Left lung (tissue), 10 donors: ENCODE measurements around the gene PPFIA4. TPM values are rescaled to one million over a fixed set of nuclear protein-coding genes. Genes with fewer than 3 reads are reported as not detected.

Source experiments
- ATAC-seq: fragments of 200-7000 bp; cut with Tn5 transposase; one replicate; pipeline ENCODE4 v1.9.1; 2020; ENCODE audit warnings: moderate library complexity
- DNase-seq, 4 donors: peaks; one replicate each; pipeline ENCODE4 v3.0.0-alpha.2; 2013 to 2020
- H3K27ac ChIP-seq, 2 donors: fragments of 200-600 bp; sonication (generic) in 1 of 2; one replicate each; pipeline versions ENCODE4 v1.5.0 to v1.8.0; 2020 to 2021
- H3K27me3 ChIP-seq, 2 donors: fragments of 200-600 bp; sonication (generic) in 1 of 2; one replicate each; pipeline versions ENCODE4 v1.5.0 to v1.8.0; 2020 to 2021
- H3K36me3 ChIP-seq, 2 donors: fragments of 200-600 bp; sonication (generic) in 1 of 2; one replicate each; pipeline versions ENCODE4 v1.5.0 to v1.8.0; 2020 to 2021
- H3K4me1 ChIP-seq, 2 donors: fragments of 200-600 bp; one replicate each; pipeline ENCODE4 v1.8.0; 2021
- H3K4me3 ChIP-seq, 2 donors: fragments of 200-600 bp; sonication (generic) in 1 of 2; one replicate each; pipeline versions ENCODE4 v1.5.0 to v1.8.0; 2020 to 2021; ENCODE audit warnings: mild to moderate bottlenecking in 1 of 2
- H3K9me3 ChIP-seq, 2 donors: fragments of 200-600 bp; sonication (generic) in 1 of 2; one replicate each; pipeline versions ENCODE4 v1.5.0 to v1.8.0; 2020 to 2021
- CTCF ChIP-seq, 2 donors: fragments of 200-600 bp; sonication (generic) in 1 of 2; IDR thresholded peaks; one replicate each; pipeline versions ENCODE4 v1.5.0 to v1.8.0; 2021; ENCODE audit warnings: antibody characterized with exemption in 2 of 2
- intact Hi-C, 2 donors: fragments of 100-400 bp; cut with DNase I; formaldehyde crosslinking; loops; one replicate each; pipeline versions ENCODE4 v1.11.2 to v1.14.2; 2022
- polyA plus RNA-seq, 6 donors: library from polyadenylated mRNA; unstranded; fragments of 120-200 nt; gene quantifications; one replicate each; pipeline ENCODE4 v1.2.1, GENCODE V29; 2013; ENCODE audit not compliant: insufficient read length in 6 of 6
- total RNA-seq, 2 donors: library from RNA; stranded (reverse); fragmentation: NEBNext Ultra II Directional; extraction: Animal tissue kit (Norgen Biotek cat#: 25700); gene quantifications; one replicate each; pipeline ENCODE4 v1.2.1, GENCODE V29; 2021
- donor health status: DM: no; HTN: yes; CAD: no.
- donor health status: DM: no; HTN: no; CAD: no.

The PPFIA4 gene
- total and polyA plus RNA-seq, 8 donors: 1.3 to 5.1 (median 3.3) TPM

DNA sequence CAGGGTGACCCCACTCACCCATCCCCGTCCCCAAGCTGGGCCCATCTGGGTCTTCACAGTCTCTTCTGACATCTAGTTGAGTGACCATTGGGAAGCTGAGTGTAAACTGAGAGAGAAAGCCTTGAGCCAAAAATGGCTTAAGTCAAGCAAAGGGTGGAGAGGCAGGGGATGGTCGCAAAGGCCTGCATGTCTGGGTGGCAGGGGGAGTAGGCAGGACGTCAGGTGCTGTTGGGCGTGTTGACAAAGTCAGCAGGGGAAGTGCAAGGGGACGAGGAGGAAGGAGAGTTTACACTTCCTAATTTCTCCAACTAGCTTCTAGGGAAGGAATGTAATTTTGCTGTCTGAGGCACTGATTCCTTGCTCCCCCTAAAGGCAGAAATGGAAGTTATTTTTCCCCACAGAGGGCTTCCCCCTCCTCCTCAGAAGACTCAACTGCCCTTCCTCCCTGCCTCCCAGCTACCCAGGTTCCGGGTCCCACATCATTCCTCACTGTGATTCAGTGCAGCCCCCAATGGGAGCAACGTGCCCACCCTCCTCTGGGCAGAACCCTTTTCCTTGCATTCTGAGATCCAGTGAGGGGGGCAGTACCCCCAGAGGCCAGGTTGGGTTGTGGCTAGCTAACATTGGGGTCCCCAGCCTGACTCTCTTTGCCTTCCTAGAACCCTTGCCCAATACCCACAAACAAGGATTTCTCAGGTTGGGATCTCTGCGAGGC is 100.0 kb downstream of the PPFIA4 start:
- intact Hi-C loops: no loop called here
- peaks cover 30 to 44% of the 10 kb centered on the region in 2 donors for H3K4me1 ChIP-seq
- peaks cover 0 to 90% of the 10 kb centered on the region in 2 donors for H3K27me3 ChIP-seq
- H3K27ac ChIP-seq: no peak overlapping the region
- H3K36me3 ChIP-seq: no peaks in the 10 kb centered on the region
- H3K9me3 ChIP-seq: no peaks in the 10 kb centered on the region
- H3K4me3 ChIP-seq: no peak overlapping the region
- DNase-seq: no peak
- ATAC-seq: peak; percentile 6
- peak in 1 of 2 donors; percentile 16 for TF ChIP-seq CTCF (IDR thresholded peaks at IDR 0.05)

DNA sequence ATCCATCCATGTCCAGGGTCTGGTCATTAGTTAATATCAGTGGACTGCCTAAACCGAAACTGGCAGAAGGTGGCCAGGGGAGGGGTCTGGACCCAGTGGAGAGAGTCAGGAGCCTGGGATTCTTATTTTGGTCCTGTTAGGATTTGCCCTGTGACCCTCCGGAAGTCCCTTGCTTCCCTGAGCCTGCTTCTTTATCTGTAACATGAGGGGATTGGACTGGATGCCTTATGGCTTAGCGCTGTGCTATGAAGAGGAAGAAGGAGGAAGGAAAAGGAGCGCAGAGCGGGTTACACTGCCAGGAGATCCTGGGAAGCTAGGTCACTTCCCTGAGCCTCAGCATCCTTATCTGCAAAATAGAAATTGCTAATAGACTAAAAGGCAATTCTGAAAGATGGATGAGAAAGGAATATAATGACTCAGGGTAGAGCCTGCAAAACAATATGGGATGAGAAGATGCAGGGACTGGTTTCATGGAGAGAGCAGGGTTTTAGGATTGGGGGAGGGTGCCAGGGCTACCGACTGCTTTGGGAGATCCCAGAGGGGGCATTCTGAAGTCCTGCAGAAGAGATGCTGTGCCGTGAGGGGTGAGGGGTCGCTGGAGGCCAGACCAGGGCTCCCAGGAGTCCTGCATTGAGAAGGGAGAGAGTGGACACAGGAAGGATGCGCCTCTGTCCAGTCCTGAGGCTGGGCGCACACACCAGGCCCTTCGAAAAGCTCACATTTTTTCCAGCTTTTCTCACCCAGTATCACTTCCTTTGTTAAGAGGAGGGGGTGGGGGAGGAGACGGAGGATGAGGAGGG is 100.8 kb downstream of the PPFIA4 start:
- Histone ChIP-seq H3K4me3 (peak overlapping the region in 1 of 2 donors; percentile 17), H3K36me3 (no peaks in the 10 kb centered on the region), H3K9me3 (no peaks in the 10 kb centered on the region), H3K27me3 (peaks cover 0 to 90% of the 10 kb centered on the region in 2 donors), H3K4me1 (peaks cover 30 to 44% of the 10 kb centered on the region in 2 donors), H3K27ac (no peak overlapping the region)
- no peak for TF ChIP-seq CTCF (IDR thresholded peaks at IDR 0.05)
- intact Hi-C loops: no loop called here
- DNase-seq (no peak), ATAC-seq (peak; percentile 38)

DNA sequence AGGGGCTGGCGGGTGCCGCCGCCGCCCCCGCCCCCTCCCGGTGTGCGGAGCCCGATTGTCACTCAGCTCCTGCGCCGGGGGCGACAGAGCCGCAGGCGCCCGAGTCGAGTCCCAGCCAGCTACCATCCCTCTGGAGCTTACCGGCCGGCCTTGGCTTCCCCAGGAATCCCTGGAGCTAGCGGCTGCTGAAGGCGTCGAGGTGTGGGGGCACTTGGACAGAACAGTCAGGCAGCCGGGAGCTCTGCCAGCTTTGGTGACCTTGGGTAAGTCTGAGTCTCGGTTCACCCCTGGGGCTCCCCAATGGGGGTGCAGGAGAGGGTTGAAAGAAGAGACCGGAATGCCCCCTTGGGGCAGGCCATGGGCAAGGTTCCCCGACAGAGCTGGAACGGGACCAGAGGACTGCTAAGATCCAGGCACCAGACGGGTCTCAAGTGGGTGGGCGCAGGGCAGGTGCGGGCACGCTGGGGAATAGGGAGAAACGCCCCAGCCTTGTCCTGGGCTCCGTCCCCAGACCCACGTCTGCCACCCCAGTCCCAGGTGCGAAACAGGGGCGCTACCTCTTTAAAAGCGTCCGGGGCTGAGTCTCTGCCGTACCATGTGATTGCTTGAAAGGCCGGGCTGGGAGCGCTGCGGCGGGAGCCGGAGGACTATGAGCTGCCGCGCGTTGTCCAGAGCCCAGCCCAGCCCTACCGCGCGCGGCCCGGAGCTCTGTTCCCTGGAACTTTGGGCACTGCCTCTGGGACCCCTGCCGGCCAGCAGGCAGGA is 101.6 kb downstream of the PPFIA4 start, which contains the start of gene ADORA1:
TSS of gene ADORA1 (plus strand) at position 61 of the 765 bp plus-strand sequence. CDS start 1,116 bp downstream, outside the sequence.
- Histone ChIP-seq H3K36me3 (no peaks in the 10 kb centered on the region), H3K9me3 (no peaks in the 10 kb centered on the region), H3K27me3 (peaks cover 0 to 90% of the 10 kb centered on the region in 2 donors), H3K4me3 (peak within 1 kb of the TSS; percentile 17 to 34), H3K27ac (no peak within 1 kb of the TSS), H3K4me1 (peaks cover 30 to 44% of the 10 kb centered on the region in 2 donors)
- peak; percentile 93 for ATAC-seq
- intact Hi-C loops: no loop called here
- peak in 3 of 4 donors; percentile 63 to 86 (median 70) for DNase-seq
- no peak for TF ChIP-seq CTCF (IDR thresholded peaks at IDR 0.05)

GRCh38 chr1:203128431-203128715 is 102.1 kb downstream of the PPFIA4 start:
- intact Hi-C loops: no loop called here
- no peak for TF ChIP-seq CTCF (IDR thresholded peaks at IDR 0.05)
- peak overlapping the region; percentile 17 to 34 for H3K4me3 ChIP-seq

More at GRCh38 chr1:203128431-203128715, 102.1 kb downstream of the PPFIA4 start:
- H3K27ac ChIP-seq: no peak overlapping the region
- no peaks in the 10 kb centered on the region for H3K36me3 ChIP-seq
- DNase-seq: no peak
- peaks cover 30 to 44% of the 10 kb centered on the region in 2 donors for H3K4me1 ChIP-seq
- ATAC-seq: no peak
- no peaks in the 10 kb centered on the region for H3K9me3 ChIP-seq
- peaks cover 0 to 87% of the 10 kb centered on the region in 2 donors for H3K27me3 ChIP-seq

Other genes starting within 250 kb of the PPFIA4 start
- 10 to 100 TPM; 46.4 to 67.4 TPM for gene KDM5B, start 218.1 kb upstream of the PPFIA4 start, total RNA-seq
- 100 to 1,000 TPM in 5 of 6 donors, 10 to 100 TPM in 1; 99.1 to 124 (median 108) TPM for gene KDM5B, start 218.1 kb upstream of the PPFIA4 start, polyA plus RNA-seq
- gene PCAT6, start 215.5 kb upstream of the PPFIA4 start, total RNA-seq: 1 to 10 TPM; 1.1 to 2.4 TPM
- 1 to 10 TPM; 1.2 to 3.8 (median 2.5) TPM for gene PCAT6, start 215.5 kb upstream of the PPFIA4 start, polyA plus RNA-seq
- 10 to 100 TPM; 11.0 to 15.5 TPM for gene RABIF, start 137.3 kb upstream of the PPFIA4 start, total RNA-seq
- gene RABIF, start 137.3 kb upstream of the PPFIA4 start, polyA plus RNA-seq: 10 to 100 TPM in 1 of 6 donors, 1 to 10 TPM in 5; 8.1 to 10.3 (median 8.7) TPM
- gene KLHL12, start 99.3 kb upstream of the PPFIA4 start, total RNA-seq: 10 to 100 TPM; 26.6 to 29.7 TPM
- 10 to 100 TPM; 34.0 to 40.0 (median 35.8) TPM for gene KLHL12, start 99.3 kb upstream of the PPFIA4 start, polyA plus RNA-seq
- 100 to 1,000 TPM; 130 to 138 TPM for gene ADIPOR1, start 68.2 kb upstream of the PPFIA4 start, total RNA-seq
- 10 to 100 TPM; 63.2 to 72.0 (median 65.8) TPM for gene ADIPOR1, start 68.2 kb upstream of the PPFIA4 start, polyA plus RNA-seq
- 10 to 100 TPM; 79.0 to 99.5 TPM for gene CYB5R1, start 59.2 kb upstream of the PPFIA4 start, total RNA-seq
- gene CYB5R1, start 59.2 kb upstream of the PPFIA4 start, polyA plus RNA-seq: 10 to 100 TPM; 31.3 to 37.5 (median 34.4) TPM
- 10 to 100 TPM; 54.0 to 70.9 TPM for gene TMEM183A, start 19.1 kb upstream of the PPFIA4 start, total RNA-seq
- gene TMEM183A, start 19.1 kb upstream of the PPFIA4 start, polyA plus RNA-seq: 10 to 100 TPM; 60.3 to 74.2 (median 68.8) TPM
- not detected for gene MYOG, start 59.5 kb downstream of the PPFIA4 start, total RNA-seq
- gene MYOG, start 59.5 kb downstream of the PPFIA4 start, polyA plus RNA-seq: under 1 TPM in 1 of 6 donors, not detected in 5; 0.13 TPM
- 1 to 10 TPM; 1.6 to 5.5 TPM for gene ADORA1, start 101.2 kb downstream of the PPFIA4 start, total RNA-seq
- 10 to 100 TPM in 4 of 6 donors, 1 to 10 TPM in 2; 3.1 to 18.7 (median 14.0) TPM for gene ADORA1, start 101.2 kb downstream of the PPFIA4 start, polyA plus RNA-seq
- 1 to 10 TPM in 1 of 2 donors, under 1 TPM in 1; 0.55 to 1.3 TPM for gene MYBPH, start 149.3 kb downstream of the PPFIA4 start, total RNA-seq
- gene MYBPH, start 149.3 kb downstream of the PPFIA4 start, polyA plus RNA-seq: under 1 TPM in 2 of 6 donors, not detected in 4; 0.07 to 0.13 TPM
- 10 to 100 TPM; 49.7 to 74.9 TPM for gene CHI3L1, start 160.2 kb downstream of the PPFIA4 start, total RNA-seq
- gene CHI3L1, start 160.2 kb downstream of the PPFIA4 start, polyA plus RNA-seq: 1 to 10 TPM in 3 of 6 donors, under 1 TPM in 3; 0.44 to 1.5 (median 1.1) TPM
- gene CHIT1, start 203.2 kb downstream of the PPFIA4 start, total RNA-seq: 1 to 10 TPM; 2.0 to 3.0 TPM
- under 1 TPM in 5 of 6 donors, not detected in 1; 0.09 to 0.42 (median 0.22) TPM for gene CHIT1, start 203.2 kb downstream of the PPFIA4 start, polyA plus RNA-seq